HepG2 (cell line): ENCODE data around the gene AKR1B15. TPM values are rescaled to one million over a fixed set of nuclear protein-coding genes. Genes with fewer than 3 reads are reported as not detected.
A peak's percentile ranks its signal among the peaks of the same experiment; 100 is the strongest.

ENCODE experiments used
- ATAC-seq: fragments of 200-7000 bp; cut with Tn5 transposase; 3 replicates; pipeline ENCODE4 v1.9.1; 2020; ENCODE audit warnings: mild to moderate bottlenecking, moderate library complexity
- BruUV-seq: library from RNA; stranded (reverse); fragments of 400-500 nt; replicated peaks from 2 replicates; lab custom pipeline; 2021; lab: Mats Ljungman, UMichigan
- CTCF ChIA-PET: fragments of 300-600 bp; formaldehyde crosslinking; extraction: SDS; loops from one replicate; lab custom pipeline; 2021; ENCODE audit warnings: low total read pairs, inconsistent platforms, low intra/inter-chr PET ratio; lab: Yijun Ruan, JAX
- POLR2A ChIA-PET: fragments of 350-600 bp; sonication (Branson Sonifier 250); formaldehyde crosslinking; loops from one replicate; lab custom pipeline; 2020; ENCODE audit warnings: antibody characterized with exemption, inconsistent platforms; lab: Yijun Ruan, JAX
- DNase-seq: peaks from one replicate; pipeline ENCODE4 v3.0.0-alpha.2; 2015; ENCODE audit warnings: low spot score
- FAIRE-seq: peaks from 3 replicates; lab custom pipeline; 2011; peaks lifted over from hg19 to GRCh38; lab: Jason Lieb, UNC
- H2AFZ ChIP-seq: one replicate; pipeline ENCODE4 v1.6.1; 2011; ENCODE audit warnings: low read length, inconsistent platforms
- H3K27ac ChIP-seq: fragments of 300-600 bp; 3 replicates; pipeline ENCODE4 v1.8.0; 2011; ENCODE audit warnings: mixed run types, mild to moderate bottlenecking, mixed read lengths, low read length, inconsistent platforms; ENCODE audit not compliant: insufficient read depth; ENCODE audit errors: extremely low read length
- H3K27me3 ChIP-seq, 2 experiments: fragments of 200-600 bp in 1 of 2; 2 replicates in 1 of 2; 3 replicates in 1 of 2; pipeline versions ENCODE4 v1.6.0 to v1.8.0; 2011; ENCODE audit warnings: low read length in 2 of 2, mild to moderate bottlenecking in 2 of 2, moderate library complexity in 2 of 2, inconsistent platforms in 1 of 2; ENCODE audit not compliant: insufficient read depth in 2 of 2, control insufficient read depth in 1 of 2
- H3K36me3 ChIP-seq, 2 experiments: fragments of 200-600 bp in 1 of 2; replicated peaks in 1 of 2; 2 replicates in 1 of 2; 3 replicates in 1 of 2; pipeline versions ENCODE4 v1.5.1 to v1.8.0; 2011; ENCODE audit warnings: low read length in 2 of 2, inconsistent platforms in 1 of 2; ENCODE audit not compliant: insufficient read depth in 2 of 2, control insufficient read depth in 1 of 2
- H3K4me1 ChIP-seq: 2 replicates; pipeline ENCODE4 v1.5.1; 2012; ENCODE audit warnings: low read length, inconsistent platforms; ENCODE audit not compliant: insufficient read depth
- H3K4me2 ChIP-seq: 2 replicates; pipeline ENCODE4 v1.6.0; 2011; ENCODE audit warnings: low read depth, low read length, inconsistent platforms
- H3K4me3 ChIP-seq, 3 experiments: fragments of 200-600 bp in 1 of 3; sonication (generic), shearing (Covaris generic) in 1 of 3; replicated peaks in 1 of 3; 2 replicates each; pipeline ENCODE4 v1.5.1; 2011 to 2016; ENCODE audit warnings: low read length in 3 of 3, inconsistent platforms in 2 of 3, low read depth in 2 of 3, mild to moderate bottlenecking in 2 of 3, control low read depth in 1 of 3, mixed read lengths in 1 of 3; ENCODE audit not compliant: insufficient read depth in 1 of 3
- H3K79me2 ChIP-seq: one replicate; pipeline ENCODE4 v1.6.1; 2011; ENCODE audit warnings: low read length, inconsistent platforms; ENCODE audit not compliant: insufficient read depth
- H3K9ac ChIP-seq: 2 replicates; pipeline ENCODE4 v1.6.0; 2011; ENCODE audit warnings: mild to moderate bottlenecking, low read depth, low read length, inconsistent platforms; ENCODE audit not compliant: insufficient read depth
- H3K9me3 ChIP-seq: 2 replicates; pipeline ENCODE4 v1.5.1; 2012; ENCODE audit warnings: mild to moderate bottlenecking, low read length
- H4K20me1 ChIP-seq: 2 replicates; pipeline ENCODE4 v1.6.0; 2011; ENCODE audit warnings: inconsistent platforms, mild to moderate bottlenecking, low read length, moderate library complexity; ENCODE audit not compliant: insufficient read depth
- DRAP1 ChIP-seq: IDR thresholded peaks from 2 replicates; pipeline ENCODE4 v1.6.1; 2016; ENCODE audit warnings: missing genetic modification reagents, missing compliant biosample characterization
- ELF1 ChIP-seq: sonication (generic); formaldehyde crosslinking; IDR thresholded peaks from 2 replicates; pipeline ENCODE4 v1.4.0; 2020; ENCODE audit warnings: missing genetic modification reagents
- FOXK1 ChIP-seq: sonication (generic); formaldehyde crosslinking; IDR thresholded peaks from 2 replicates; pipeline ENCODE4 v1.4.0; 2020; ENCODE audit warnings: low read depth, missing genetic modification reagents, borderline replicate concordance
- HOXA3 ChIP-seq: sonication (generic); formaldehyde crosslinking; IDR thresholded peaks from 2 replicates; pipeline ENCODE4 v1.5.0; 2020; ENCODE audit warnings: missing genetic modification reagents
- MAZ ChIP-seq, 2 experiments: sonication (generic) in 1 of 2; formaldehyde crosslinking in 1 of 2; IDR thresholded peaks; 2 replicates each; pipeline versions ENCODE4 v1.5.0 to v1.6.1; 2012 to 2020; ENCODE audit warnings: low read depth in 2 of 2, mild to moderate bottlenecking in 2 of 2, borderline replicate concordance in 1 of 2, improper control_type of control experiment in 1 of 2, low read length in 1 of 2, missing genetic modification reagents in 1 of 2, moderate library complexity in 1 of 2
- MIER3 ChIP-seq: IDR thresholded peaks from 2 replicates; pipeline ENCODE4 v1.6.1; 2016; ENCODE audit warnings: missing compliant biosample characterization, borderline replicate concordance
- MLLT10 ChIP-seq: sonication (generic); formaldehyde crosslinking; IDR thresholded peaks from 2 replicates; pipeline ENCODE4 v1.4.0; 2020; ENCODE audit warnings: missing genetic modification reagents
- MTA1 ChIP-seq: sonication (generic); formaldehyde crosslinking; IDR thresholded peaks from 2 replicates; pipeline ENCODE4 v1.4.0; 2020; ENCODE audit warnings: missing genetic modification reagents, mild to moderate bottlenecking, borderline replicate concordance
- NCOA2 ChIP-seq: sonication (generic); formaldehyde crosslinking; IDR thresholded peaks from 2 replicates; pipeline ENCODE4 v1.8.0; 2022; ENCODE audit warnings: inconsistent platforms
- REL ChIP-seq: sonication (generic); formaldehyde crosslinking; conservative IDR thresholded peaks from 2 replicates; pipeline ENCODE4 v1.8.0; 2022; ENCODE audit warnings: mild to moderate bottlenecking, missing genetic modification reagents, moderate library complexity
- SOX5 ChIP-seq: IDR thresholded peaks from 2 replicates; pipeline ENCODE4 v1.6.1; 2016; ENCODE audit warnings: borderline replicate concordance
- STAG1 ChIP-seq: sonication (generic); formaldehyde crosslinking; IDR thresholded peaks from 2 replicates; pipeline ENCODE4 v1.4.0; 2020; ENCODE audit warnings: missing genetic modification reagents
- TAF15 ChIP-seq: fragments of 200-400 bp; formaldehyde crosslinking; IDR thresholded peaks from one replicate; pipeline ENCODE4 v1.6.1; 2018; ENCODE audit warnings: mild to moderate bottlenecking, low read depth, low read length; ENCODE audit not compliant: poor library complexity, severe bottlenecking
- TCF7 ChIP-seq: sonication (generic); IDR thresholded peaks from 2 replicates; pipeline ENCODE4 v1.6.1; 2016; ENCODE audit warnings: antibody characterized with exemption, low read depth
- ZNF136 ChIP-seq: sonication (generic); formaldehyde crosslinking; IDR thresholded peaks from 2 replicates; pipeline ENCODE4 v1.8.1; 2022; ENCODE audit warnings: low read depth, mild to moderate bottlenecking, moderate library complexity, missing genetic modification reagents
- ZNF333 ChIP-seq: sonication (generic); formaldehyde crosslinking; IDR thresholded peaks from 2 replicates; pipeline ENCODE4 v1.4.0; 2020; ENCODE audit warnings: mild to moderate bottlenecking, missing genetic modification reagents, borderline replicate concordance
- ZNF432 ChIP-seq: sonication (generic); formaldehyde crosslinking; IDR thresholded peaks from 2 replicates; pipeline ENCODE4 v1.5.0; 2020; ENCODE audit warnings: missing genetic modification reagents, mild to moderate bottlenecking, borderline replicate concordance
- ZNF44 ChIP-seq: sonication (generic); formaldehyde crosslinking; IDR thresholded peaks from 2 replicates; pipeline ENCODE4 v1.5.1; 2020; ENCODE audit warnings: mild to moderate bottlenecking, missing genetic modification reagents
- ZNF644 ChIP-seq: IDR thresholded peaks from 2 replicates; pipeline ENCODE4 v1.6.1; 2016; ENCODE audit warnings: low read depth
- ZNF883 ChIP-seq: sonication (generic); formaldehyde crosslinking; IDR thresholded peaks from 2 replicates; pipeline ENCODE4 v1.5.1; 2020; ENCODE audit warnings: mild to moderate bottlenecking, missing genetic modification reagents; ENCODE audit errors: not compliant biosample characterization
- ZSCAN20 ChIP-seq: sonication (generic); formaldehyde crosslinking; IDR thresholded peaks from 2 replicates; pipeline ENCODE4 v1.4.0; 2020; ENCODE audit warnings: missing genetic modification reagents, mild to moderate bottlenecking, borderline replicate concordance
- WGBS: methylation state at CpG from one replicate; pipeline ENCODE4 v1.1.6; 2017; ENCODE audit warnings: low lambda C conversion rate; 5-methylcytosine and 5-hydroxymethylcytosine counted together
- in situ Hi-C: cut with HindIII; loops from 2 replicates; pipeline ENCODE4 v1.10.0; 2017; ENCODE audit warnings: low pct_unique_long_range_greater_than_20kb; ENCODE audit not compliant: extremely low pct_ligation_motif_present
- intact Hi-C: fragments of 100-400 bp; cut with micrococcal nuclease; formaldehyde crosslinking; loops from one replicate; pipeline ENCODE4 v1.10.0; 2022; ENCODE audit not compliant: unreplicated experiment
- polyA plus RNA-seq, 8 experiments: library from polyadenylated mRNA; depleted of rRNA in 3 of 8; stranded (reverse) in 7 of 8; unstranded in 1 of 8; fragments of >200 nt; fragmentation: Illumina TruSeq in 4 of 8; extraction: Trizol in 4 of 8; gene quantifications; 2 replicates each; pipeline versions ENCODE4 v1.2.1 to v1.2.3, GENCODE V29; 2011 to 2016; ENCODE audit warnings: low read depth in 4 of 8, missing spikeins in 1 of 8, mixed read lengths in 1 of 8; ENCODE audit not compliant: insufficient read depth in 1 of 8
- total RNA-seq, 5 experiments: library from RNA; depleted of rRNA; stranded (reverse); fragments of >200 nt; fragmentation: Illumina TruSeq; extraction: Trizol; gene quantifications; 2 replicates each; pipeline ENCODE4 v1.2.3, GENCODE V29; 2016; ENCODE audit warnings: low read depth in 1 of 5
- TF ChIP-seq, protein P1 (sequence below): sonication (generic); formaldehyde crosslinking; IDR thresholded peaks from 2 replicates; pipeline ENCODE4 v1.4.0; 2020; ENCODE audit warnings: mild to moderate bottlenecking, missing genetic modification reagents

The AKR1B15 gene
- total and polyA plus RNA-seq, 2 of the 13 experiments (the other 11 are each of a cell fraction or from before 2014, with no cell fraction given): 0.77 TPM; not detected in 1

GRCh38 chr7:134553976-134554375 is 5.1 kb downstream of the AKR1B15 start (continued):
- TF ChIP-seq MIER3 (no peak), SOX5 (CRISPR knock-in tag) (no peak), ZNF333 (CRISPR knock-in tag) (no peak), STAG1 (CRISPR knock-in tag) (peak; percentile 54), ZNF883 (CRISPR knock-in tag) (no peak), TCF7 (peak; percentile 50), HOXA3 (peak; percentile 28; the same call in 1 of the 2 replicates), FOXK1 (CRISPR knock-in tag) (peak; percentile 17; the same call in 1 of the 2 replicates), ELF1 (CRISPR knock-in tag) (no peak), NCOA2 (no peak), DRAP1 (CRISPR knock-in tag) (no peak), ZNF644 (CRISPR knock-in tag) (0 out of 2 replicates have a peak, but pooled peaks have one; percentile 38)
- TF ChIP-seq, all 625 proteins: peak for 9

GRCh38 chr7:134554417-134554966 is 5.6 kb downstream of the AKR1B15 start:
- Histone ChIP-seq H3K9me3 (no peaks in the 10 kb centered on the region), H3K36me3 (no peaks in the 10 kb centered on the region), H3K4me3 (no peak overlapping the region), H3K27ac (no peak overlapping the region), H3K4me2 (no peak overlapping the region; the same call in 1 of the 2 replicates), H3K9ac (no peak overlapping the region), H3K27me3 (peaks cover 4 to 61% of the 10 kb centered on the region in 2 experiments; a peak in 4 of 5 replicates), H2AFZ (no peak overlapping the region), H4K20me1 (no peaks in the 10 kb centered on the region), H3K4me1 (peaks cover 13% of the 10 kb centered on the region), H3K79me2 (no peaks in the 10 kb centered on the region)
- ATAC-seq (no peak), FAIRE-seq (no peak), DNase-seq (no peak)
- 11% methylated on average over 7 of the region's 7 CpGs for WGBS
- ChIA-PET CTCF (interaction anchor here (1.4 kb wide), 1 partner anchor 122 kb away, joined by 4 read pairs; no protein-coding TSS in a partner anchor), POLR2A (no interaction called here)
- no TSS peak for BruUV-seq
- in situ Hi-C loops: no loop called here
- intact Hi-C loops: no loop called here
- TF ChIP-seq TAF15: no peak
- TF ChIP-seq ZNF136: no peak
- no peak for TF ChIP-seq MTA1 (CRISPR knock-in tag)
- no peak for TF ChIP-seq ZNF432 (CRISPR knock-in tag)
- no peak for TF ChIP-seq REL (CRISPR knock-in tag)
- TF ChIP-seq, protein P1, sequence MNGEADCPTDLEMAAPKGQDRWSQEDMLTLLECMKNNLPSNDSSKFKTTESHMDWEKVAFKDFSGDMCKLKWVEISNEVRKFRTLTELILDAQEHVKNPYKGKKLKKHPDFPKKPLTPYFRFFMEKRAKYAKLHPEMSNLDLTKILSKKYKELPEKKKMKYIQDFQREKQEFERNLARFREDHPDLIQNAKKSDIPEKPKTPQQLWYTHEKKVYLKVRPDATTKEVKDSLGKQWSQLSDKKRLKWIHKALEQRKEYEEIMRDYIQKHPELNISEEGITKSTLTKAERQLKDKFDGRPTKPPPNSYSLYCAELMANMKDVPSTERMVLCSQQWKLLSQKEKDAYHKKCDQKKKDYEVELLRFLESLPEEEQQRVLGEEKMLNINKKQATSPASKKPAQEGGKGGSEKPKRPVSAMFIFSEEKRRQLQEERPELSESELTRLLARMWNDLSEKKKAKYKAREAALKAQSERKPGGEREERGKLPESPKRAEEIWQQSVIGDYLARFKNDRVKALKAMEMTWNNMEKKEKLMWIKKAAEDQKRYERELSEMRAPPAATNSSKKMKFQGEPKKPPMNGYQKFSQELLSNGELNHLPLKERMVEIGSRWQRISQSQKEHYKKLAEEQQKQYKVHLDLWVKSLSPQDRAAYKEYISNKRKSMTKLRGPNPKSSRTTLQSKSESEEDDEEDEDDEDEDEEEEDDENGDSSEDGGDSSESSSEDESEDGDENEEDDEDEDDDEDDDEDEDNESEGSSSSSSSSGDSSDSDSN (CRISPR knock-in tag): no peak
- no peak for TF ChIP-seq ZSCAN20 (CRISPR knock-in tag)
- no peak for TF ChIP-seq ZNF44
- TF ChIP-seq MAZ (IDR thresholded peaks at IDR 0.05; ENCODE audit: borderline replicate concordance, low read depth, low read length): no peak
- no peak for TF ChIP-seq MAZ (CRISPR knock-in tag; IDR thresholded peaks at IDR 0.05; ENCODE audit: low read depth)
- TF ChIP-seq MLLT10 (CRISPR knock-in tag): no peak
